CD4-positive, CD25-positive, alpha-beta regulatory T cell (primary cell): Measurements from ENCODE around the gene PLD4. TPM values are rescaled to one million over a fixed set of nuclear protein-coding genes. Genes with fewer than 3 reads are reported as not detected.
"Not testable (repeated sequence)": the region's sequence is repeated elsewhere in the genome, so short reads cannot be mapped to it uniquely, and the experiment has no call there.

Experiments used
- ATAC-seq, 2 donors: fragments of 150-1000 bp; cut with Tn5 transposase; one replicate each; pipeline ENCODE4 v1.10.0; 2021; ENCODE audit warnings: low read depth in 2 of 2, moderate number of reproducible peaks in 2 of 2, moderate library complexity in 1 of 2
- DNase-seq, 3 donors: peaks; one replicate each; pipeline versions ENCODE4 v3.0.0 to v3.0.0-alpha.2; 2012 to 2022; ENCODE audit warnings: mixed read lengths in 1 of 3
- H3K27ac ChIP-seq: one replicate; pipeline ENCODE4 v1.7.0; 2013; ENCODE audit warnings: mild to moderate bottlenecking, low read length; ENCODE audit not compliant: insufficient read depth, poor library complexity, severe bottlenecking
- H3K27me3 ChIP-seq: one replicate; pipeline ENCODE4 v1.7.0; 2013; ENCODE audit warnings: low read length; ENCODE audit not compliant: control insufficient read depth, insufficient read depth
- H3K36me3 ChIP-seq: one replicate; pipeline ENCODE4 v1.7.0; 2013; ENCODE audit warnings: mild to moderate bottlenecking, low read length, moderate library complexity; ENCODE audit not compliant: control insufficient read depth, insufficient read depth
- H3K4me1 ChIP-seq: 2 replicates; pipeline ENCODE4 v1.7.0; 2013; ENCODE audit warnings: mild to moderate bottlenecking, low read length; ENCODE audit not compliant: insufficient read depth, control insufficient read depth, poor library complexity, severe bottlenecking
- H3K4me3 ChIP-seq: one replicate; pipeline ENCODE4 v1.7.0; 2013; ENCODE audit warnings: low read depth, mild to moderate bottlenecking, low read length, moderate library complexity
- H3K9me3 ChIP-seq, 2 experiments: 1 replicate in 1 of 2; 2 replicates in 1 of 2; pipeline ENCODE4 v1.7.0; 2013; ENCODE audit warnings: low read length in 2 of 2, mild to moderate bottlenecking in 1 of 2, moderate library complexity in 1 of 2; ENCODE audit not compliant: control insufficient read depth in 2 of 2
- H3K27ac Mint-ChIP-seq, 3 donors: one replicate each; pipeline ENCODE4 v1.8.0; 2020 to 2022; ENCODE audit warnings: mild to moderate bottlenecking in 3 of 3, mixed read lengths in 3 of 3, moderate library complexity in 2 of 3
- H3K27me3 Mint-ChIP-seq: one replicate; pipeline ENCODE4 v1.8.0; 2022; ENCODE audit warnings: mild to moderate bottlenecking, mixed read lengths
- H3K36me3 Mint-ChIP-seq: one replicate; pipeline ENCODE4 v1.8.0; 2020; ENCODE audit warnings: mixed read lengths
- H3K4me1 Mint-ChIP-seq, 4 donors: one replicate each; pipeline ENCODE4 v1.8.0; 2020 to 2022; ENCODE audit warnings: mixed read lengths in 4 of 4, mild to moderate bottlenecking in 1 of 4
- H3K4me3 Mint-ChIP-seq, 4 donors: one replicate each; pipeline ENCODE4 v1.8.0; 2020 to 2022; ENCODE audit warnings: mild to moderate bottlenecking in 4 of 4, mixed read lengths in 4 of 4, moderate library complexity in 3 of 4
- H3K9me3 Mint-ChIP-seq, 7 donors: one replicate each; pipeline ENCODE4 v1.8.0; 2020 to 2022; ENCODE audit warnings: mixed read lengths in 7 of 7, mild to moderate bottlenecking in 3 of 7, moderate library complexity in 2 of 7
- polyA plus RNA-seq, 4 donors: library from polyadenylated mRNA; unstranded; fragments of 300-500 nt; fragmentation: Illumina TruSeq; gene quantifications; one replicate each; pipeline ENCODE4 v1.2.3, GENCODE V29; 2021
- total RNA-seq: library from RNA; stranded (reverse); gene quantifications from one replicate; pipeline ENCODE4 v1.2.3, GENCODE V29; 2022

PLD4 gene
- total and polyA plus RNA-seq, 5 donors from 2014 or later = 0.34 to 0.69 TPM; not detected in 3

- H3K9me3 Mint-ChIP-seq = no peaks in the 10 kb centered on the region
- peaks cover 30% of the 10 kb centered on the region for H3K27me3 Mint-ChIP-seq
- no peak for DNase-seq
- peaks cover 5% of the 10 kb centered on the region for H3K27me3 ChIP-seq
- H3K4me1 ChIP-seq = no peaks in the 10 kb centered on the region
- ATAC-seq = no peak
- H3K36me3 Mint-ChIP-seq = no peaks in the 10 kb centered on the region
- no peak overlapping the region for H3K27ac Mint-ChIP-seq
- H3K4me3 Mint-ChIP-seq = no peak overlapping the region
- no peaks in the 10 kb centered on the region for H3K36me3 ChIP-seq
- no peak overlapping the region for H3K27ac ChIP-seq
- H3K4me3 ChIP-seq = no peak overlapping the region
- H3K4me1 Mint-ChIP-seq = peaks cover 0 to 5% (median 1%) of the 10 kb centered on the region in 4 donors
- H3K9me3 ChIP-seq = no peaks in the 10 kb centered on the region
These were observed 23.8 kb upstream of the PLD4 start for GRCh38 chr14:104900639-104901512.

DNA sequence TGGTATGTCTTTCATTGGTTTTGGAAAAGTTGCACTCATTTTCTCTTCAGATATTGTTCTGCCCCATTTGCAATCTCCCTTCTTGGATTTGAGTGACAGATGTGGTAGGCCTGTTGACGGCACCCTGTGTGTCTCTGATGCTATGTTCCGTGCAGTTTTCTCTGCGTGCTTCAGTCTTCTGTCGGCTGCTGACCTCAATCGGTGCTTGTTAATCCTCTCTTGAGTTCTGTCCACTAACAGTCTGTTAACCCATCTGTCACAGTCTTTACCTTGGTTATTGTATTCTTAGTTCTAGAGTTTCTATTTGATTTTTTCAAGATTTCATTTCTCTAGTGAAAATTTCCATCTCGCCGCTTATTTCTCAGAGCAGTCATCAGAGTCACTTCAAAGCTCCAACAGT is 20.7 kb upstream of the PLD4 start:
- H3K36me3 ChIP-seq = no peaks in the 10 kb centered on the region
- H3K27ac ChIP-seq = no peak overlapping the region
- Mint-ChIP-seq H3K27ac (no peak overlapping the region), H3K27me3 (peaks cover 38% of the 10 kb centered on the region), H3K4me3 (no peak overlapping the region), H3K36me3 (no peaks in the 10 kb centered on the region), H3K9me3 (peaks cover 0 to 2% (median 0%) of the 10 kb centered on the region in 7 donors), H3K4me1 (no peaks in the 10 kb centered on the region)
- H3K4me1 ChIP-seq = no peaks in the 10 kb centered on the region
- no peak for ATAC-seq
- no peak for DNase-seq
- H3K4me3 ChIP-seq = no peak overlapping the region
- H3K27me3 ChIP-seq = peaks cover 5% of the 10 kb centered on the region
- H3K9me3 ChIP-seq = no peaks in the 10 kb centered on the region

GRCh38 chr14:104904650-104905578 is 19.8 kb upstream of the PLD4 start:
- not testable (repeated sequence) for H3K9me3 ChIP-seq, DNase-seq, H3K36me3 ChIP-seq, H3K4me3 Mint-ChIP-seq, ATAC-seq, H3K27ac ChIP-seq, H3K4me3 ChIP-seq, H3K4me1 Mint-ChIP-seq, H3K9me3 Mint-ChIP-seq, H3K36me3 Mint-ChIP-seq, H3K27ac Mint-ChIP-seq, H3K27me3 ChIP-seq, H3K4me1 ChIP-seq
- peaks cover 40% of the 10 kb centered on the region for H3K27me3 Mint-ChIP-seq

- not testable (repeated sequence) for H3K4me3 ChIP-seq, ATAC-seq, H3K27ac ChIP-seq, H3K36me3 Mint-ChIP-seq, H3K4me3 Mint-ChIP-seq, H3K9me3 ChIP-seq, DNase-seq, H3K36me3 ChIP-seq, H3K4me1 Mint-ChIP-seq, H3K27me3 ChIP-seq, H3K9me3 Mint-ChIP-seq, H3K4me1 ChIP-seq, H3K27ac Mint-ChIP-seq
- peaks cover 41% of the 10 kb centered on the region for H3K27me3 Mint-ChIP-seq
These were observed 19.1 kb upstream of the PLD4 start for GRCh38 chr14:104905579-104905933.

DNA sequence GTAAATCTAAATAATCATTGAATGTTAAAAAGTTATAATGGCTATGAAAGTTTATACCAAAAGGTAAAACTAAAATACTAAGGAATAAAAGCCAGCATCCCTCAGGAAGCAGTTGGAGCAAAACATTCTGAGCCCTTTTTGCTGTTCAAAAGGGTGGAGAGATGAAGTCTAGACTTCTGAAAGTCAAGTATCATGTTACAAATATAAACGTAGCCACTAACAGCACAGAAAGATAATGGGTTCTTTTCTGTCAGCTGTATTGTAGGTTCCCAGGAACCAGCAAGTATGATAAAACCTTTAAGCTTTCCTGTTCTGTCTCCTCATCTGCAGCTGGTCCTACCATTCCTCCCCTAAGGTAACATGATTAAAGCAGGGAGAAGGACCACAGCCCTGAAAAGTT is 16.4 kb upstream of the PLD4 start:
- no peak for ATAC-seq
- H3K27me3 Mint-ChIP-seq = peaks cover 41% of the 10 kb centered on the region

GRCh38 chr14:104912053-104912452 is 12.6 kb upstream of the PLD4 start:
- H3K36me3 ChIP-seq = no peaks in the 10 kb centered on the region
- H3K4me3 Mint-ChIP-seq = peak overlapping the region in 1 of 4 donors; percentile 47
- no peak for ATAC-seq
- H3K9me3 ChIP-seq = peaks cover 3 to 10% of the 10 kb centered on the region in 2 experiments
- H3K9me3 Mint-ChIP-seq = peaks cover 0 to 15% (median 5%) of the 10 kb centered on the region in 7 donors
- H3K27me3 Mint-ChIP-seq = peaks cover 36% of the 10 kb centered on the region
- no peak for DNase-seq
- H3K4me3 ChIP-seq = no peak overlapping the region
- no peaks in the 10 kb centered on the region for H3K4me1 ChIP-seq
- H3K27me3 ChIP-seq = peaks cover 2% of the 10 kb centered on the region
- H3K4me1 Mint-ChIP-seq = no peaks in the 10 kb centered on the region
- H3K27ac ChIP-seq = no peak overlapping the region
- no peak overlapping the region for H3K27ac Mint-ChIP-seq
- no peaks in the 10 kb centered on the region for H3K36me3 Mint-ChIP-seq

More for the DNA sequence above, 16.4 kb upstream of the PLD4 start:
- Mint-ChIP-seq H3K4me3 (no peak overlapping the region), H3K36me3 (no peaks in the 10 kb centered on the region), H3K4me1 (no peaks in the 10 kb centered on the region), H3K9me3 (peaks cover 0 to 15% (median 5%) of the 10 kb centered on the region in 7 donors), H3K27ac (no peak overlapping the region)
- DNase-seq = no peak
- no peak overlapping the region for H3K4me3 ChIP-seq
- H3K4me1 ChIP-seq = no peaks in the 10 kb centered on the region
- H3K27ac ChIP-seq = no peak overlapping the region
- H3K9me3 ChIP-seq = peaks cover 3 to 10% of the 10 kb centered on the region in 2 experiments
- peaks cover 6% of the 10 kb centered on the region for H3K27me3 ChIP-seq
- H3K36me3 ChIP-seq = no peaks in the 10 kb centered on the region

GRCh38 chr14:104913435-104913834 is 11.2 kb upstream of the PLD4 start:
- DNase-seq = no peak
- no peak for ATAC-seq
- no peaks in the 10 kb centered on the region for H3K4me1 ChIP-seq
- peaks cover 3 to 10% of the 10 kb centered on the region in 2 experiments for H3K9me3 ChIP-seq
- H3K9me3 Mint-ChIP-seq = peaks cover 0 to 14% (median 4%) of the 10 kb centered on the region in 7 donors
- H3K27me3 Mint-ChIP-seq = peaks cover 23% of the 10 kb centered on the region
- H3K4me3 ChIP-seq = no peak overlapping the region
- no peaks in the 10 kb centered on the region for H3K4me1 Mint-ChIP-seq
- H3K27ac Mint-ChIP-seq = no peak overlapping the region
- H3K36me3 Mint-ChIP-seq = no peaks in the 10 kb centered on the region
- no peaks in the 10 kb centered on the region for H3K36me3 ChIP-seq
- H3K4me3 Mint-ChIP-seq = no peak overlapping the region
- H3K27ac ChIP-seq = no peak overlapping the region
- peaks cover 2% of the 10 kb centered on the region for H3K27me3 ChIP-seq
